ENCODE measurements around the gene CCDC92B. TPM values are rescaled to one million over a fixed set of nuclear protein-coding genes. Genes with fewer than 3 reads are reported as not detected.
A peak's percentile ranks its signal among the peaks of the same experiment; 100 is the strongest.

Gene CCDC92B
- polyA plus RNA-seq: 0.32 and 1.2 TPM in 2 replicates
- polyA minus RNA-seq: 1.7 and 2.4 TPM in 2 replicates

DNA sequence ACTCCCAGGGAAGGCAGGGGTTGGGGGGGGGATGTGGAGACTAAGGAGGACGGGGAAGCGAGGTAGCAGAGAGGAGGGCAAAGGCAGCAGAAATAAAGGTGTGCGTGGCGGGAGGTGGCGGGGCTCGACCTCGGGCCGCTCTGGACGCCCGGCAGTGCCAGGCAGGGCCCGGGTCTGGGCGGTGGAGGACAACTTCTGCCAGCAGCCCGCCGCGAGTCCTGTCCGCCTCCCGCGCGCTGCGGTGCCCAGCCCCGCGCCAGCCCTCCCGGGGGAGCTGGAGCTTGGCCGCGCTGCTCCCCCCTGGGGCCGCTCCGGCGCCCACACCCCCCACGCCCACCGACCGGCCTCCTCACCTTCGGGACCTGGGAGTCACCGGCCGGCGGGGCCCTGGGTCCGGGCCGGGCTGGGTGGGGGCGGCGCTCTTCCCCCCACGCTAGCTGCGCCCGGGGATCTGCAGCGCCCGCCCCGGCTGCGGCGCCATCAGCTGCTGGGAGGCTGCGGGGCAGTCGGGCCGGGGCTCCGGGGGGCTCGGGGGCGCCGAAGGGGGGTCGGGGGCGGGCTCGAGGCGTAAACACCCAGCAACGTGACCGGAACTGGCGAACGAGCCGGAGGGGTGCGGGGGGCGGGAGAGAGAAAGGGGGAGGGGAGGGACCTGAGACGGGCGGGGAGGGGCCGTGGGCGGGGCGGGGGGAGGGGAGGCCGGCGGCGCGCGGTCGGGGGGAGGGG, at the start of gene CCDC92B:
TSS of gene CCDC92B (minus strand) at position 595 of the 726 bp plus-strand sequence. CDS start 14,507 bp downstream, outside the sequence.
- Histone ChIP-seq H3K27me3 (ENCODE audit: insufficient read depth, low read depth, low read length) (peaks cover 16% of the 10 kb centered on the region), H3K79me2 (replicated peaks; ENCODE audit: insufficient read depth, low read length) (no peaks in the 10 kb centered on the region), H3K27ac (ENCODE audit: low read length) (no peak within 1 kb of the TSS), H3K4me3 (ENCODE audit: low read length) (peak within 1 kb of the TSS; percentile 86), H2AFZ (ENCODE audit: low read depth, low read length) (peak within 1 kb of the TSS; percentile 65), H3K9ac (ENCODE audit: low read length) (peak within 1 kb of the TSS; percentile 83), H4K20me1 (ENCODE audit: insufficient read depth) (no peaks in the 10 kb centered on the region), H3K9me3 (ENCODE audit: low read length) (no peaks in the 10 kb centered on the region), H3K4me2 (ENCODE audit: low read length) (peak within 1 kb of the TSS; percentile 36), H3K9me2 (ENCODE audit: insufficient read depth, low read length) (no peaks in the 10 kb centered on the region), H3F3A (ENCODE audit: insufficient read depth, low read length, poor library complexity, severe bottlenecking) (no peaks in the 10 kb centered on the region), H3K36me3 (ENCODE audit: insufficient read depth, low read length) (no peaks in the 10 kb centered on the region)
- TF ChIP-seq SMC3 (conservative IDR thresholded peaks at IDR 0.05; ENCODE audit: poor library complexity) (no peak), TAF1 (IDR thresholded peaks at IDR 0.05; ENCODE audit: low read depth) (no peak), MXI1 (conservative IDR thresholded peaks at IDR 0.05; ENCODE audit: poor library complexity, severe bottlenecking) (peak; percentile 36)

- Histone ChIP-seq H3K36me3 (ENCODE audit: insufficient read depth, low read length) (no peaks in the 10 kb centered on the region), H2AFZ (ENCODE audit: low read depth, low read length) (no peak overlapping the region), H3K4me2 (ENCODE audit: low read length) (no peak overlapping the region), H4K20me1 (ENCODE audit: insufficient read depth) (no peaks in the 10 kb centered on the region), H3K27me3 (ENCODE audit: insufficient read depth, low read depth, low read length) (no peaks in the 10 kb centered on the region), H3K27ac (ENCODE audit: low read length) (no peak overlapping the region), H3K4me3 (ENCODE audit: low read length) (no peak overlapping the region), H3F3A (ENCODE audit: insufficient read depth, low read length, poor library complexity, severe bottlenecking) (no peaks in the 10 kb centered on the region), H3K9me2 (ENCODE audit: insufficient read depth, low read length) (no peaks in the 10 kb centered on the region), H3K79me2 (replicated peaks; ENCODE audit: insufficient read depth, low read length) (no peaks in the 10 kb centered on the region), H3K9ac (ENCODE audit: low read length) (no peak overlapping the region), H3K9me3 (ENCODE audit: low read length) (no peaks in the 10 kb centered on the region)
- TF ChIP-seq REST (IDR thresholded peaks at IDR 0.05; ENCODE audit: borderline replicate concordance) (no peak), MXI1 (conservative IDR thresholded peaks at IDR 0.05; ENCODE audit: poor library complexity, severe bottlenecking) (no peak), EZH2 (IDR thresholded peaks at IDR 0.05; ENCODE audit: borderline replicate concordance, insufficient read depth, low read length, poor library complexity, severe bottlenecking) (no peak), EP300 (conservative IDR thresholded peaks at IDR 0.05; ENCODE audit: poor library complexity, severe bottlenecking) (no peak), RAD21 (conservative IDR thresholded peaks at IDR 0.05) (no peak), POLR2AphosphoS5 (IDR thresholded peaks at IDR 0.05) (no peak), TAF1 (IDR thresholded peaks at IDR 0.05; ENCODE audit: low read depth) (no peak), SMC3 (conservative IDR thresholded peaks at IDR 0.05; ENCODE audit: poor library complexity) (no peak)
- TF ChIP-seq, protein P1, sequence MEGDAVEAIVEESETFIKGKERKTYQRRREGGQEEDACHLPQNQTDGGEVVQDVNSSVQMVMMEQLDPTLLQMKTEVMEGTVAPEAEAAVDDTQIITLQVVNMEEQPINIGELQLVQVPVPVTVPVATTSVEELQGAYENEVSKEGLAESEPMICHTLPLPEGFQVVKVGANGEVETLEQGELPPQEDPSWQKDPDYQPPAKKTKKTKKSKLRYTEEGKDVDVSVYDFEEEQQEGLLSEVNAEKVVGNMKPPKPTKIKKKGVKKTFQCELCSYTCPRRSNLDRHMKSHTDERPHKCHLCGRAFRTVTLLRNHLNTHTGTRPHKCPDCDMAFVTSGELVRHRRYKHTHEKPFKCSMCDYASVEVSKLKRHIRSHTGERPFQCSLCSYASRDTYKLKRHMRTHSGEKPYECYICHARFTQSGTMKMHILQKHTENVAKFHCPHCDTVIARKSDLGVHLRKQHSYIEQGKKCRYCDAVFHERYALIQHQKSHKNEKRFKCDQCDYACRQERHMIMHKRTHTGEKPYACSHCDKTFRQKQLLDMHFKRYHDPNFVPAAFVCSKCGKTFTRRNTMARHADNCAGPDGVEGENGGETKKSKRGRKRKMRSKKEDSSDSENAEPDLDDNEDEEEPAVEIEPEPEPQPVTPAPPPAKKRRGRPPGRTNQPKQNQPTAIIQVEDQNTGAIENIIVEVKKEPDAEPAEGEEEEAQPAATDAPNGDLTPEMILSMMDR (IDR thresholded peaks at IDR 0.05; ENCODE audit: poor library complexity, severe bottlenecking): no peak
Measured at GRCh38 chr17:2798678-2799077, 49.2 kb upstream of the CCDC92B start.
